GM23338 (cell line): Measurements from ENCODE around the gene POMP.

ENCODE experiments used
- CREB1 ChIP-seq: fragments of 250-450 bp; sonication (Bioruptor Pico); IDR thresholded peaks from 2 replicates; pipeline ENCODE4 v1.5.0; 2020; ENCODE audit warnings: low read depth, mild to moderate bottlenecking, moderate library complexity
- CTCF ChIP-seq, 2 experiments: fragments of 200-600 bp in 1 of 2; sonication (generic) in 1 of 2; conservative IDR thresholded peaks; 2 replicates each; pipeline versions ENCODE4 v1.5.1 to v1.6.1; 2016 to 2017; ENCODE audit warnings: antibody characterized with exemption in 2 of 2, low read depth in 2 of 2, mild to moderate bottlenecking in 2 of 2, moderate library complexity in 1 of 2
- EZH2 ChIP-seq: fragments of 200-600 bp; sonication (generic); IDR thresholded peaks from one replicate; pipeline ENCODE4 v1.8.0; 2017; ENCODE audit warnings: antibody characterized with exemption, mild to moderate bottlenecking, low read depth; ENCODE audit not compliant: unreplicated experiment
- EZH2phosphoT487 ChIP-seq: fragments of 200-600 bp; sonication (generic); IDR thresholded peaks from one replicate; pipeline ENCODE4 v1.8.1; 2018; ENCODE audit warnings: antibody characterized with exemption; ENCODE audit not compliant: unreplicated experiment
- JUNB ChIP-seq: IDR thresholded peaks from one replicate; pipeline ENCODE4 v1.6.1; 2016; ENCODE audit warnings: antibody characterized with exemption; ENCODE audit not compliant: unreplicated experiment
- POLR2AphosphoS5 ChIP-seq: IDR thresholded peaks from 2 replicates; pipeline ENCODE4 v1.6.1; 2016; ENCODE audit warnings: antibody characterized with exemption, low read depth
- REST ChIP-seq: IDR thresholded peaks from one replicate; pipeline ENCODE4 v1.6.1; 2018; ENCODE audit warnings: antibody characterized with exemption; ENCODE audit not compliant: unreplicated experiment
- ZNF114 ChIP-seq: fragments of 250-450 bp; sonication (Bioruptor Pico); IDR thresholded peaks from 2 replicates; pipeline ENCODE4 v1.5.0; 2020; ENCODE audit warnings: mild to moderate bottlenecking, moderate library complexity
- ZNF331 ChIP-seq: fragments of 250-450 bp; sonication (Bioruptor Pico); IDR thresholded peaks from 2 replicates; pipeline ENCODE4 v1.5.0; 2020; ENCODE audit warnings: low read depth, mild to moderate bottlenecking, moderate library complexity

GRCh38 chr13:28723806-28724205 is 64.9 kb downstream of the POMP start:
- TF ChIP-seq CTCF (conservative IDR thresholded peaks at IDR 0.05; ENCODE audit: low read depth in 2 of 2): no peak
- TF ChIP-seq EZH2phosphoT487: no peak
- no peak for TF ChIP-seq EZH2
- no peak for TF ChIP-seq ZNF114
- no peak for TF ChIP-seq REST
- TF ChIP-seq POLR2AphosphoS5: no peak
- TF ChIP-seq JUNB: no peak
- no peak for TF ChIP-seq CREB1 (CRISPR knock-in tag)
- no peak for TF ChIP-seq ZNF331 (CRISPR knock-in tag)
